Stimulated activated CD4-positive, alpha-beta T cell treated with anti-CD3 and anti-CD28 coated beads, Interleukin-4, amount 100 ng/mL, for 48 hours (primary cell): ENCODE data around the gene PRSS22.

Experiments
- DNase-seq, 2 donors: peaks; one replicate each; pipeline ENCODE4 v3.0.0-alpha.2; 2020; ENCODE audit warnings: low read depth in 2 of 2

PRSS22 gene

GRCh38 chr16:2816751-2817339 lies 41.1 kb downstream of the PRSS22 start, which contains the start of gene PRSS21:
Gene PRSS21 (plus strand): TSS chr16:2817237. CDS start chr16:2817269, 32 bp downstream.
- DNase-seq, result peak in 1 of 2 donors; percentile 31

GRCh38 chr16:2815299-2815771 lies 42.6 kb downstream of the PRSS22 start:
- no peak for DNase-seq

- DNase-seq, result no peak
Measured at GRCh38 chr16:2814551-2815298, 43.2 kb downstream of the PRSS22 start.

- no peak for DNase-seq
Measured at GRCh38 chr16:2813771-2814221, 44.2 kb downstream of the PRSS22 start.

GRCh38 chr16:2811703-2812471 lies 46.1 kb downstream of the PRSS22 start:
- no peak for DNase-seq

- no peak for DNase-seq
Measured at GRCh38 chr16:2810651-2811050, 47.3 kb downstream of the PRSS22 start.

- DNase-seq, result no peak
Measured at GRCh38 chr16:2809149-2809760, 48.7 kb downstream of the PRSS22 start.

GRCh38 chr16:2808181-2808580 lies 49.8 kb downstream of the PRSS22 start:
- no peak for DNase-seq

GRCh38 chr16:2806286-2806685 lies 51.7 kb downstream of the PRSS22 start:
- DNase-seq, result no peak

GRCh38 chr16:2804728-2805127 lies 53.2 kb downstream of the PRSS22 start:
- DNase-seq, result no peak

GRCh38 chr16:2803545-2804195 lies 54.3 kb downstream of the PRSS22 start:
- DNase-seq, result no peak
